Activated CD4-positive, alpha-beta T cell treated with anti-CD3 and anti-CD28 coated beads, Interleukin-2, amount 50 U/mL, for 4 hours (primary cell): ENCODE measurements around the gene PLA2G3.
"Not testable (repeated sequence)": the region's sequence is repeated elsewhere in the genome, so short reads cannot be mapped to it uniquely, and the experiment has no call there.

Experiments
- DNase-seq, 2 experiments: peaks; one replicate each; pipeline ENCODE4 v3.0.0-alpha.2; 2020

The PLA2G3 gene

GRCh38 chr22:31098632-31099110, 41.6 kb downstream of the PLA2G3 start:
- DNase-seq = no peak

- DNase-seq = no peak
Measured at GRCh38 chr22:31097941-31098631, 42.2 kb downstream of the PLA2G3 start.

DNA sequence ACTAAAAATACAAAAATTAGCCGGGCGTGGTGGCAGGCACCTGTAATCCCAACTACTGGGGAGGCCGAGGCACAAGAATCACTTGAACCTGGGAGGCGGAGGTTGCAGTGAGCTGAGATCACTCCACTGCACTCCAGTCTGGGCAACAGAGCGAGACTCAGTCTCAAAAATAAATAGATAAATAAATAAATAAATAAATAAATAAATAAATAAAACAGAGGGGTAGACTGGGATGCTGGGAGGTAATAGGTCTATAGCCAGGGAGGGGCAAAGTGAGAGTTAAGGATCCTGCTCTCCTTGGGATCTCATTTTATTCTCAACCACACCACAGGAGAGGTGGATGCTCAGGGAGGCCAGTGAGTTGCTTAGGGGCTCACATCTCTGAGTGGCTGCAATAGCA, 42.8 kb downstream of the PLA2G3 start:
- not testable (repeated sequence) for DNase-seq

DNA sequence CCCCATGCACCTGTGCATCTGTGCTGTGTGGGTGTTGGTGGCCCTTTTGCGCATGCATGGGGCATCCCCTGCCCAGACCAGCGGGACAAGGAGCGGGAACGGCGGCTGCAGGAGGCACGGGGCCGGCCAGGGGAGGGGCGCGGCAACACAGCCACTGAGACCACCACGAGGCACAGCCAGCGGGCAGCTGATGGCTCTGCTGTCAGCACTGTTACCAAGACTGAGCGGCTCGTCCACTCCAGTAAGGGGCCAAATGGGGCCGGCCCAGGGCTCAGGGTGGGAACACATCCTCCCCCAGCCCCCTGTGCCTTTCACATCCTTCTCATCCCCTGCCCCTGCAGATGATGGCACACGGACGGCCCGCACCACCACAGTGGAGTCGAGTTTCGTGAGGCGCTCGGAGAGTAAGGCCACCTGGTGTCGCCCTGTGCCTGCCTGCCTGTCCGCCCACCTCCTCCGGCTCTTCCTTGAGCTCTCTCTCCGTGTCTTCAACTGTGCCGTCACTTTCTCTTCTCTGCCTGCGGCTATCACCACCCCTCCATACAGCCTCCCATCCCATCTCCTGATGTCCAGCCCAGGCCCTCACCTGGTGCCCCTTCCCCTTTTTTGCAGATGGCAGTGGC, 43.5 kb downstream of the PLA2G3 start:
- DNase-seq = no peak

DNA sequence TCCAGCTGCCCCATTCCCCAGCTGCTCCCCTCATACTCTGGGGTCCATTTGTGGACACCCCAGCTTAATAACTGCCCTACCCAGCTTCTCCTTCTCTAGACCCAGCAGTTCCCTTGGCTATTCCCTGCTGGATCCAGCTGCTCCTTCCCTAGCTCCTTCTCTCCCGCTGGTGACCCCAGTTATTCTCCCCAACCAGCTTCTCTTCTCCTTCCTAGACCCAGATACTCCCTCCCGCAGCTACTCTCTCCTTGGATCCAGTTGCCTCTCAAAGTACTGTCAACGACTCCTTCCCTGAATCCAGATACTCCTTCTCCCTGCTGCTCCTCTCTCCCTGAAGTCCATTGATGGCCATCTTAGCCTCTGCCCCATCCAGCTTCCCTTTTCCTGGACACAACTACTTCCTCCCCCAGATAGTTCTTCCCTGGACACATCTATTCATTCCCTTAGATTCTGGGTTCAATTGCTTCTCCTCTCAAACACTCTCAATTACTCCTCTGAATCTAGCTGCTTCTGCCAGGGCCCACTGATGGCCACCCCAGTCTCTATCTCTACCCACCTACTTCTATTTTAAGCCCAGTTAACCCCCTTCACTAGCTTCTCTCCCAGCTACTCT, 44.6 kb downstream of the PLA2G3 start:
- DNase-seq = no peak

DNA sequence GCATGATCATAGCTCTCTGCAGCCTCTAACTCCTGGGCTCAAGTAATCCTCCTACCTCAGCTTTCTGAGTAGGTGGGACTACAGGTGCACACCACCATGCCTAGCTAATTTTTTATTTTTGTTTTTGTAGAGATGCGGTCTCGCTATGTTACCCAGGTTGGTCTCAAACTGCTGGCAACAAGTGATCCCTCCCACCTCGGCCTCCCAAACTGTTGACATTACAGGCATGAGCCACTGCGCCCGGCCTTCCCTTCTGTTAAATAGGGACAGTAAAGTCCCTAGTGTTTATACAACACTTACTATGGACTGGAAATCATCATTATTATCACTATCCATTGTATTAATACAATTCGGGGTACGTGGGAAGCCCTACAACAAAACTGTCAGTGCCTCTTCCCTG, 45.6 kb downstream of the PLA2G3 start:
- no peak for DNase-seq

DNA sequence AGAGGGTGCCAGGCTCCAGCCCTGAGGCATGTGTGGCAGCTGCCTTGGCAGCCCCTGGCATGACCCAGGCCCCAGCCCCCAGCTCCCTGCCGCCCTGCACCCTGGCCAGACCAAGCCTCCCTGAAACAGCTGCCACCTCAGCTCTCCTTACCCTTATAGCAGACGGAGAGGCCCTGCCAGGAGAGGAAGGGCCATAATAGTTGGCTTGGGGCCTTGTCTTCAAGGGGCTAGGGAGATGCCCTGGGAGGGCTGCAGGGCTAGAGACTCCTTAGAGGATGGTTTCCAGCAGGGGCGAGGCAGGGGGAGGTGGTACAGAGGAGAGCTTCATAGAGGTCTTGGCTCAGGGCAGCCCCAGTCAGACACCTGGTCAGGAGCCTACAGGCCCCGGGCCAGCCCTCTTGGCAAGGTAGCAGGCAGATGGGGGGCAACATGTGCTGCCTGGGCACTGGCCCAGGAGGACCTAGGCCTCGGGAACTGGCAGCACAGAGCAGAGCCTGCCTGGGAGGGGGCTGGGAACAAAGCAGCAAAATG, 46.2 kb downstream of the PLA2G3 start:
- no peak for DNase-seq

DNA sequence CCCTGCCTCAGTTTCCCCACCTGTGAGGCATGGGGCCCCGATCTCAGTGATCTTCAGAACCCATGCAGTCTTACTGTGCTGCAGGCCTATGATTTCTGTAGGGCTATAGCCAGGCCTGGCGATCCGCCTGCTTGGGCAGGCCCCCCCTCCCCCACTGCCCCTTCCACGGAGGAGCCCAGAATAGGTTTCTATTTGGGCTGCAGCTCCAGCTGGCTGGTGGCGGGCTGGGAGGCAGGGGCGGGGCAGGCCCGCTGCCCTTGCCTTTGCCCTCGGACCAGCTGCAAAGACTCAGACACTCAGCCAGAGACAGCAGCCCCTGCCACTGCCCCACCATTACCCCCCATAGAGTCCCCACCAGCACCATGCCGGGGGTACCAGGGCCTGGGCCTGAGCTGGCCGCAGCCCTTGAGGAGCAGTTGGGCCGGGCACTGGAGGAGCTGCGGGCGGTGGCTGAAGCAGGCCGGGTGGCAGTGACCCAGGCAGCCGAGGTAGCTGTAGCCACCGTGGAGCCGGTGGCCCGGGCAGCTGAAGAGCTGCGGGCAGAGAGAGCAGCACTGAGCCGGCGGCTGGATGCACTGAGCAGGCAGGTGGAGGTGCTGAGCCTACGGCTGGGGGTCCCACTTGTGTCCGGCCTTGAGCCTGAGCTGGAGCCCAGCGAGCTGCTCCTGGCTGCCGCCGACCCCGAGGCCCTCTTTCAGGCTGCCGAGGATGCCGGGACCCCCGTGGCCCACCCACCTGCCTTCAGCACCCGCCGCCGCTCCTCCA, 47.0 kb downstream of the PLA2G3 start:
- DNase-seq = no peak

GRCh38 chr22:31092161-31092560, 48.1 kb downstream of the PLA2G3 start:
- DNase-seq = no peak

DNA sequence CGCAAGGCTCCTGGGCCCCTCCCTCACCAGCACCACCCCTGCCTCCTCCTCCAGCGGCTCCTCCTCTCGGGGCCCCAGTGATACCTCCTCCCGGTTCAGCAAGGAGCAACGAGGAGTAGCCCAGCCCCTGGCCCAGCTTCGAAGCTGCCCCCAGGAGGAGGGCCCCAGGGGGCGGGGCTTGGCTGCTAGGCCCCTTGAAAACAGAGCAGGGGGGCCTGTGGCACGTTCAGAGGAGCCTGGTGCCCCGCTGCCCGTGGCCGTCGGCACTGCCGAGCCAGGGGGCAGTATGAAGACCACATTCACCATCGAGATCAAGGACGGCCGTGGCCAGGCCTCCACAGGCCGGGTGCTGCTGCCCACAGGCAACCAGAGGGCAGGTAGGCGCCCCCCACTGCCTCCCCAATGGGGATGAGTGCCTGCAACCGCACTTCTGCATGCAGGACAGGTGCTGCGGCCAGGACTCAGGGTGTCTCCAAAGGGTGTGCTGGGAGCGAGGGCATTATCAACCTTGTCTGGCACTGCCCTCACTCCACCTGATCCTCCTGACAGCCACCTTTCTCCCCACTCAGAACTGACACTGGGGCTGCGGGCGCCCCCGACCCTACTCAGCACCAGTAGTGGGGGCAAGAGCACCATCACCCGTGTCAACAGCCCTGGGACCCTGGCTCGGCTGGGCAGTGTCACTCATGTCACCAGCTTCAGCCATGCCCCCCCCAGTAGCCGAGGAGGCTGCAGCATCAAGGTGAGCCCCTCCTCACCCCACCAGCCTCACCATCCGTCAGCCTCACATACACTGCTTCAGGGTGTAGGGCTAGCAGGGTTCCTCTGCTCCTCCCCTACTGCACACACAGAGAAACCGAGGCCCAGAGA, 49.0 kb downstream of the PLA2G3 start:
- DNase-seq = no peak

- DNase-seq = no peak
Measured at GRCh38 chr22:31090217-31091085, 49.9 kb downstream of the PLA2G3 start.

- peak; percentile 19 to 25 for DNase-seq
Measured at GRCh38 chr22:31089160-31090100, 50.9 kb downstream of the PLA2G3 start.

- DNase-seq = no peak
Measured at GRCh38 chr22:31088233-31088986, 51.9 kb downstream of the PLA2G3 start.

DNA sequence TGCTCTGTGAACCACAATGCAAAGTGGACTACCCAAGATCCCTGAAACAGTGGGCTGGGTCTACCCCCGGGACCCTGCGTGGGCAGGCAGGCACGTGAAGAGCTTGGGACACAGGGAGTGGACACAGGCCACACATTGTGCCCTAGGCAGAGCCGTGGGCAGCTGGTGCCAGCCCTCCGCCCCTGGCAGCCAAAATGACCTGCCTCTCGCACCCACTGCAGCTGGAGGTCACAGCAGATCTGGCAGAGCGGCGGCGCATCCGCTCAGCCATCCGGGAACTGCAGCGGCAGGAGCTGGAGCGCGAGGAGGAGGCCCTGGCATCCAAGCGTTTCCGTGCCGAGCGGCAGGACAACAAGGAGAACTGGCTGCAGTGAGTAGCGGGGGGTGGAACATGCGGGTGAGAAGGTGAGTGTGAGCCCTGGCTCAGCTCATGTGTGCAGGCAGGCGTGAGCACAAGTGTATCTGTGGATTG, 52.5 kb downstream of the PLA2G3 start:
- DNase-seq = no peak

DNA sequence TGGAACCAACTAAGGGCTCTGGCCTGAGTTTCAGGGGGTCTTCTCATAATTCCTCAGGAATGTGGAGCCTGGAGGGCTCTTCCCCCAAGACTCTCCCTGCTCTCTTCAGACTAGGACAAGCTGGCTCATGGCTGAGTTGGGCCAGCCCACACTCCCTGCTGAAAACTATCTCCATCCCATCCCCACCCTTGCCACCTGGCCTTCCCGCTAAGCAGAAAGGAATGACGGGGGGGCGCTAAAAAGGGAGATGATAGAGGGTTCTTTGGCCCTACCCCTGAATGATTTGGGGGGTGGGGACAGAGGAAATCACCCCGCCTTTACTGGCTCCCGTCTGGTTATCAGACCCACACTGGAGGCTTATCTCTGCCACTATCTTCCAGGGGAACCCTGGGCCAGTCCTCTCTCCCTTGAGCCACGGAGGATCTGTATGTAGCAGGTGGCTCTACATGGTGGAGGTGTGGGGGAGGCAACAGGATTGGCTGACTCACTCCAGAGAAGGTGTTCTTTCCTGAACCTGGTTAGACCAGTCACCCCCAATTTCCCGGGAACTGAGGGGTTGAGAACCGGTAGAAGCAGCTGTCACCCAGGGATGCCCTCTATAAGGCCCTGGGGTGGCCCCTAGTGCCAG, 53.5 kb downstream of the PLA2G3 start:
- no peak for DNase-seq

GRCh38 chr22:31085928-31086327, 54.4 kb downstream of the PLA2G3 start:
- DNase-seq = no peak

DNA sequence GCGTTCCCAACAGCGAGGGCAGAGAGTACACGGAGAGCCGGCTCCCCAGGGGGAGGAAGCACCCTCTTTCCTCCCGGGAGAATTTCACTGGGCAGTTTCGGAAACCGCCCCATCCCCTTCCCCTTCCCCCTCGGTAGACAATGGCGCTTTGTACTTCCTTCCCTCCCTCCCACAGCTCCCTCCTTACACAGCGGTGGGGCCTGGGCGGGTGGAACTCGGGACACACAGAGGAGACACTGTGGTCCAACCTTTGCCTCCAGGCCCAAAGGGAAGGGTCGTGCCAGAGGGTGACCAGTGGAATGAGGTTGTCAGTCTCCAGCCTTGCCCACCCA, 54.8 kb downstream of the PLA2G3 start:
- no peak for DNase-seq

DNA sequence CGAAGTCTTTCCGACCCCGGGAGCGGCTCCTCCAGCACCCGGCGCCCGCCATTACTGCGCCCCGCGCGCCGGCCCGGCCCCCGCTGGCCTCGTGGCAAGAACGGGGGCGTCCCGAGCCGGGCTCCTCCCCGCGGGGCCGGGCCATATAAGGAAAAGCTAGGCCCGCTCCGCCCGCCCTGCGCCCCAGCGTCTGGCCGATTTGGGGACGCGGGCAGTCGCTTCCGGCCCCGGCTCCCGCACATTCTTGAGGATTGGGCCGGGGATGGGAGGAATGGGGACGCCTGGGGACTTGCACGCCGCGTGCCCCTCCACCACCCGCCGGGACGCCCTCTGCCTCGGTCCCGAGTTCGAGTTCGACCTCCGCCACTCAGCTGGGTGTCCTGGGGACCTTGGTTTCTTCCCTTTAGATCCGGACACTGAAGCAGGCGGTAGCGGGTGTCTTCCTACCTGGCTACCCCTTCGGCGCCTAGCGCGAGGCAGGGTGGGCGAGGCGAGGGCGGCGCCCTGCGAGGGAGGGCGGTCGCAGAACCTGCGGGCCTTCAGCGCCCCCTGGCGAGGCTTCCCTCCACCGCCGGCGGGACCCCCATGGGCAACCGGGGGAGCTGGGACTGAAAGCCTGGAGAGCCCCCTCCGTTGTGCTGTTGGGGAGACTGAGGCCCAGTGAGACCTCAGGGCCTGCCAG, 55.4 kb downstream of the PLA2G3 start:
- DNase-seq = peak; percentile 79 to 82
